Measurements from ENCODE around the gene ADRA2C. TPM values are rescaled to one million over a fixed set of nuclear protein-coding genes. Genes with fewer than 3 reads are reported as not detected.

Gene ADRA2C
- total and polyA plus RNA-seq, 9 of the 15 experiments (the other 6 are each of a cell fraction or from before 2014, with no cell fraction given), result 0.06 to 0.58 (median 0.14) TPM; not detected in 2

GRCh38 chr4:3781193-3781886 is 15.2 kb downstream of the ADRA2C start (continued):
- no peak for TF ChIP-seq MBD1 (CRISPR knock-in tag; IDR thresholded peaks at IDR 0.05)
- 0 out of 2 replicates have a peak, but pooled peaks have one; percentile 53 for TF ChIP-seq SP1 (CRISPR knock-in tag; IDR thresholded peaks at IDR 0.05)
- no peak for TF ChIP-seq ZNF324 (CRISPR knock-in tag; IDR thresholded peaks at IDR 0.05)
- TF ChIP-seq CHCHD3 (CRISPR knock-in tag; IDR thresholded peaks at IDR 0.05), result no peak
- no peak for TF ChIP-seq HEY1 (CRISPR knock-in tag; IDR thresholded peaks at IDR 0.05; ENCODE audit: borderline replicate concordance)
- TF ChIP-seq HMG20A (CRISPR knock-in tag; conservative IDR thresholded peaks at IDR 0.05), result no peak
- TF ChIP-seq ARID1B (IDR thresholded peaks at IDR 0.05), result no peak
- TF ChIP-seq MIER1 (IDR thresholded peaks at IDR 0.05; ENCODE audit: low read depth), result no peak
- TF ChIP-seq PTBP1 (IDR thresholded peaks at IDR 0.05; ENCODE audit: low read depth, low read length), result no peak
- peak; percentile 64; the same call in 1 of the 2 replicates for TF ChIP-seq DPF2 (IDR thresholded peaks at IDR 0.05)
- no peak for TF ChIP-seq ELF2 (CRISPR knock-in tag; IDR thresholded peaks at IDR 0.05)
- no peak for TF ChIP-seq ZFP36 (IDR thresholded peaks at IDR 0.05; ENCODE audit: low read depth, low read length, partially characterized antibody)
- no peak for TF ChIP-seq CCNT2 (IDR thresholded peaks at IDR 0.05; ENCODE audit: borderline replicate concordance, extremely low read depth, insufficient read length, low read depth, low read length)
- TF ChIP-seq ZNF592 (IDR thresholded peaks at IDR 0.05), result no peak
- TF ChIP-seq TAF9B (IDR thresholded peaks at IDR 0.05; ENCODE audit: partially characterized antibody), result no peak
- no peak for TF ChIP-seq ZNF12 (CRISPR knock-in tag; IDR thresholded peaks at IDR 0.05)
- TF ChIP-seq CUX1 (CRISPR knock-in tag; IDR thresholded peaks at IDR 0.05), result no peak
- no peak for TF ChIP-seq ETS2 (tag; IDR thresholded peaks at IDR 0.05; ENCODE audit: borderline replicate concordance, poor library complexity, severe bottlenecking)

Measured in K562 (cell line).